K562 (cell line): ENCODE results near the gene RGN. TPM values are rescaled to one million over a fixed set of nuclear protein-coding genes. Genes with fewer than 3 reads are reported as not detected.

Experiments used
- ATAC-seq: fragments of 200-7000 bp; cut with Tn5 transposase; 3 replicates; pipeline ENCODE4 v1.9.1; 2020; ENCODE audit warnings: moderate library complexity
- BruUV-seq: library from RNA; stranded (reverse); fragments of 400-500 nt; replicated peaks from 2 replicates; lab custom pipeline; 2021; lab: Mats Ljungman, UMichigan
- CTCF ChIA-PET: fragments of 300-600 bp; formaldehyde crosslinking; extraction: SDS; loops from one replicate; lab custom pipeline; 2021; ENCODE audit warnings: low intra/inter-chr PET ratio; lab: Yijun Ruan, JAX
- POLR2A ChIA-PET: fragments of 300-600, 350-650 bp; sonication (Branson Sonifier 250); formaldehyde crosslinking; extraction: SDS; loops from one replicate; lab custom pipeline; 2021; ENCODE audit warnings: antibody characterized with exemption, inconsistent platforms; lab: Yijun Ruan, JAX
- DNase-seq, 4 experiments: peaks; one replicate each; pipeline versions ENCODE4 v3.0.0 to v3.0.0-alpha.2; 2011 to 2018; ENCODE audit warnings: low spot score in 3 of 4, mixed read lengths in 3 of 4; ENCODE audit errors: extremely low read depth in 1 of 4
- FAIRE-seq: peaks from 2 replicates; lab custom pipeline; 2011; peaks lifted over from hg19 to GRCh38; lab: Jason Lieb, UNC
- H2AFZ ChIP-seq: 2 replicates; pipeline ENCODE4 v1.6.0; 2011; ENCODE audit warnings: low read depth, low read length, control low read depth, inconsistent platforms
- H3K27ac ChIP-seq: fragments of 200-600 bp; 3 replicates; pipeline ENCODE4 v1.8.0; 2011; ENCODE audit warnings: low read depth, mild to moderate bottlenecking, control low read depth, inconsistent platforms, low read length, moderate library complexity, mixed read lengths; ENCODE audit errors: extremely low read depth
- H3K27me3 ChIP-seq, 2 experiments: fragments of 300-600 bp in 1 of 2; 2 replicates in 1 of 2; 3 replicates in 1 of 2; pipeline versions ENCODE4 v1.6.0 to v1.8.0; 2011; ENCODE audit warnings: inconsistent platforms in 2 of 2, low read length in 2 of 2, mild to moderate bottlenecking in 1 of 2, mixed read lengths in 1 of 2, moderate library complexity in 1 of 2; ENCODE audit not compliant: control insufficient read depth in 2 of 2, insufficient read depth in 2 of 2
- H3K36me3 ChIP-seq: fragments of 300-600 bp; 3 replicates; pipeline ENCODE4 v1.8.0; 2011; ENCODE audit warnings: mild to moderate bottlenecking, low read length, inconsistent platforms; ENCODE audit not compliant: control insufficient read depth, insufficient read depth
- H3K4me1 ChIP-seq, 2 experiments: fragments of 200-600 bp in 1 of 2; replicated peaks in 1 of 2; 2 replicates in 1 of 2; 3 replicates in 1 of 2; pipeline versions ENCODE4 v1.5.1 to v1.8.0; 2011; ENCODE audit warnings: inconsistent platforms in 2 of 2, low read length in 2 of 2, mild to moderate bottlenecking in 1 of 2, mixed read lengths in 1 of 2, moderate library complexity in 1 of 2; ENCODE audit not compliant: control insufficient read depth in 2 of 2, insufficient read depth in 2 of 2
- H3K4me2 ChIP-seq: 2 replicates; pipeline ENCODE4 v1.6.1; 2011; ENCODE audit warnings: low read length, control low read depth, inconsistent platforms, mixed read lengths; ENCODE audit not compliant: insufficient read depth
- H3K4me3 ChIP-seq: fragments of 200-600 bp; sonication (generic), shearing (Covaris generic); 2 replicates; pipeline ENCODE4 v1.5.1; 2016; ENCODE audit warnings: control low read depth, inconsistent platforms
- H3K79me2 ChIP-seq: fragments of 200-600 bp; 3 replicates; pipeline ENCODE4 v1.8.0; 2011; ENCODE audit warnings: low read length, inconsistent platforms; ENCODE audit not compliant: control insufficient read depth, insufficient read depth
- H3K9ac ChIP-seq, 2 experiments: 2 replicates each; pipeline versions ENCODE4 v1.6.0 to v1.6.1; 2011; ENCODE audit warnings: low read depth in 2 of 2, low read length in 2 of 2, control low read depth in 1 of 2, inconsistent platforms in 1 of 2, mild to moderate bottlenecking in 1 of 2, mixed read lengths in 1 of 2; ENCODE audit not compliant: insufficient read depth in 1 of 2
- H3K9me1 ChIP-seq: one replicate; pipeline ENCODE4 v1.6.0; 2011; ENCODE audit warnings: inconsistent platforms, mild to moderate bottlenecking, low read length, moderate library complexity; ENCODE audit not compliant: control insufficient read depth, insufficient read depth
- H3K9me3 ChIP-seq: replicated peaks from 2 replicates; pipeline ENCODE4 v1.5.1; 2011; ENCODE audit warnings: low read depth, low read length, inconsistent platforms; ENCODE audit not compliant: control insufficient read depth, insufficient read depth
- H4K20me1 ChIP-seq: replicated peaks from 2 replicates; pipeline ENCODE4 v1.6.1; 2011; ENCODE audit warnings: low read length, inconsistent platforms, mixed read lengths; ENCODE audit not compliant: control insufficient read depth, insufficient read depth
- ASH1L ChIP-seq: fragments of 450-650 bp; IDR thresholded peaks from 2 replicates; pipeline ENCODE4 v1.6.1; 2018; ENCODE audit warnings: borderline replicate concordance, mild to moderate bottlenecking, low read depth; ENCODE audit not compliant: partially characterized antibody
- BCL6 ChIP-seq: fragments of 250-450 bp; sonication (Bioruptor Pico); IDR thresholded peaks from 2 replicates; pipeline ENCODE4 v1.4.0; 2020
- CC2D1A ChIP-seq: fragments of 450-650 bp; IDR thresholded peaks from 2 replicates; pipeline ENCODE4 v1.6.1; 2017; ENCODE audit warnings: mild to moderate bottlenecking
- CREB5 ChIP-seq: fragments of 250-450 bp; sonication (Bioruptor Pico); IDR thresholded peaks from 2 replicates; pipeline ENCODE4 v1.5.0; 2020; ENCODE audit warnings: mild to moderate bottlenecking
- CTCFL ChIP-seq: IDR thresholded peaks from 2 replicates; pipeline ENCODE4 v1.6.1; 2011; ENCODE audit warnings: borderline replicate concordance, low read depth, mild to moderate bottlenecking, moderate library complexity, low read length; ENCODE audit not compliant: insufficient read depth, poor library complexity, severe bottlenecking
- GATA2 ChIP-seq: sonication (generic); formaldehyde crosslinking; IDR thresholded peaks from 2 replicates; pipeline ENCODE4 v1.4.0; 2020; ENCODE audit warnings: mild to moderate bottlenecking, missing genetic modification reagents
- TEAD4 ChIP-seq, 2 experiments: sonication (generic) in 1 of 2; formaldehyde crosslinking in 1 of 2; IDR thresholded peaks; 2 replicates each; pipeline versions ENCODE4 v1.6.1 to v1.8.0; 2012 to 2022; ENCODE audit warnings: borderline replicate concordance in 1 of 2, inconsistent platforms in 1 of 2, low read length in 1 of 2, mild to moderate bottlenecking in 1 of 2, missing genetic modification reagents in 1 of 2
- U2AF2 ChIP-seq: fragments of 200-400 bp; formaldehyde crosslinking; optimal IDR thresholded peaks from 2 replicates; pipeline ENCODE3; 2017; ENCODE audit warnings: low read depth, mild to moderate bottlenecking, low read length
- ZNF140 ChIP-seq: fragments of 250-450 bp; sonication (Bioruptor Pico); IDR thresholded peaks from 2 replicates; pipeline ENCODE4 v1.8.0; 2021; ENCODE audit warnings: moderate library complexity, mild to moderate bottlenecking, inconsistent platforms
- ZNF143 ChIP-seq: sonication (generic); formaldehyde crosslinking; IDR thresholded peaks from 2 replicates; pipeline ENCODE4 v1.9.0; 2022; ENCODE audit warnings: mild to moderate bottlenecking, missing genetic modification reagents
- ZNF224 ChIP-seq: sonication (generic); formaldehyde crosslinking; IDR thresholded peaks from 2 replicates; pipeline ENCODE4 v1.8.0; 2022; ENCODE audit warnings: mild to moderate bottlenecking, missing genetic modification reagents
- ZNF436 ChIP-seq: fragments of 250-450, 450-650 bp; sonication (Bioruptor Pico); formaldehyde crosslinking; IDR thresholded peaks from 2 replicates; pipeline ENCODE4 v1.7.0; 2020; ENCODE audit warnings: mild to moderate bottlenecking
- ZNF778 ChIP-seq: fragments of 450-650 bp; formaldehyde crosslinking; IDR thresholded peaks from 2 replicates; pipeline ENCODE4 v1.4.0; 2020; ENCODE audit warnings: mild to moderate bottlenecking, moderate library complexity
- in situ Hi-C: fragments of 300-500 bp; cut with MboI; formaldehyde crosslinking; loops from 4 replicates; pipeline ENCODE4 v1.15.0; 2018; ENCODE audit warnings: inconsistent platforms, mixed read lengths
- intact Hi-C: fragments of 100-400 bp; cut with micrococcal nuclease; formaldehyde crosslinking; loops from 2 replicates; pipeline ENCODE4 v1.14.2; 2022
- polyA plus RNA-seq, 8 experiments: library from polyadenylated mRNA; depleted of rRNA in 4 of 8; stranded (reverse) in 5 of 8; unstranded in 3 of 8; fragments of >200 nt; fragmentation: Nextera tagmentation in 2 of 8; fragmentation: Illumina TruSeq in 1 of 8; extraction: Ambion mirVana in 2 of 8; extraction: Trizol in 1 of 8; gene quantifications; 2 replicates each; pipeline versions ENCODE4 v1.2.1 to v1.2.3, GENCODE V29; 2011 to 2014; ENCODE audit warnings: inconsistent platforms in 1 of 8, missing spikeins in 1 of 8
- total RNA-seq, 7 experiments: library from RNA; depleted of rRNA in 6 of 7; stranded (reverse); fragments of >200 nt in 6 of 7; fragmentation: Illumina TruSeq in 2 of 7; extraction: Trizol in 2 of 7; gene quantifications; 2 replicates each; pipeline versions ENCODE4 v1.2.1 to v1.2.3, GENCODE V29; 2011 to 2021; ENCODE audit warnings: low replicate concordance in 1 of 7
- TF ChIP-seq, protein P1 (sequence below): fragments of 250-450 bp; sonication (Bioruptor Pico); IDR thresholded peaks from 2 replicates; pipeline ENCODE4 v1.8.0; 2021; ENCODE audit warnings: borderline replicate concordance, mild to moderate bottlenecking, moderate library complexity; ENCODE audit not compliant: poor library complexity, severe bottlenecking

Gene RGN
- total and polyA plus RNA-seq, 9 of the 15 experiments (the other 6 are each of a cell fraction or from before 2014, with no cell fraction given): not detected

- TF ChIP-seq U2AF2: no peak
- TF ChIP-seq ZNF224 (CRISPR knock-in tag): no peak
- TF ChIP-seq ASH1L: no peak
- TF ChIP-seq, protein P1, sequence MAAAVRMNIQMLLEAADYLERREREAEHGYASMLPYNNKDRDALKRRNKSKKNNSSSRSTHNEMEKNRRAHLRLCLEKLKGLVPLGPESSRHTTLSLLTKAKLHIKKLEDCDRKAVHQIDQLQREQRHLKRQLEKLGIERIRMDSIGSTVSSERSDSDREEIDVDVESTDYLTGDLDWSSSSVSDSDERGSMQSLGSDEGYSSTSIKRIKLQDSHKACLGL (CRISPR knock-in tag): no peak
- TF ChIP-seq, all 486 proteins: peak for 0
These were observed 10.0 kb upstream of the RGN start (continued) for GRCh38 chrX:47068214-47068613.

GRCh38 chrX:47068720-47069119 is 9.5 kb upstream of the RGN start:
- in situ Hi-C loops: no loop called here
- H3K27ac ChIP-seq: no peak overlapping the region

More at GRCh38 chrX:47068720-47069119, 9.5 kb upstream of the RGN start:
- Histone ChIP-seq H3K36me3 (no peaks in the 10 kb centered on the region), H3K4me3 (no peak overlapping the region), H3K4me1 (no peaks in the 10 kb centered on the region), H4K20me1 (no peaks in the 10 kb centered on the region), H3K9me1 (no peaks in the 10 kb centered on the region), H3K79me2 (no peaks in the 10 kb centered on the region), H3K9ac (no peak overlapping the region), H3K27me3 (no peaks in the 10 kb centered on the region), H3K4me2 (no peak overlapping the region), H2AFZ (no peak overlapping the region), H3K9me3 (no peaks in the 10 kb centered on the region)
- FAIRE-seq (no peak), DNase-seq (no peak), ATAC-seq (no peak)
- ChIA-PET POLR2A (interaction anchor here (0.6 kb wide), 1 partner anchor 25 kb away, joined by 3 read pairs; no protein-coding TSS in a partner anchor), CTCF (interaction anchor here (0.6 kb wide), 1 partner anchor 550 kb away, joined by 4 read pairs; no protein-coding TSS in a partner anchor)
- no TSS peak for BruUV-seq
- intact Hi-C loops: no loop called here
- no peak for TF ChIP-seq GATA2 (CRISPR knock-in tag)
- TF ChIP-seq ZNF778 (CRISPR knock-in tag): no peak
- TF ChIP-seq CC2D1A: no peak
- TF ChIP-seq TEAD4 (IDR thresholded peaks at IDR 0.05; ENCODE audit: low read length): no peak
- no peak for TF ChIP-seq TEAD4 (CRISPR knock-in tag; IDR thresholded peaks at IDR 0.05; ENCODE audit: borderline replicate concordance)
- no peak for TF ChIP-seq CREB5 (CRISPR knock-in tag)
- TF ChIP-seq ZNF140 (CRISPR knock-in tag): no peak
- no peak for TF ChIP-seq BCL6 (CRISPR knock-in tag)
- no peak for TF ChIP-seq ZNF436 (CRISPR knock-in tag)
- no peak for TF ChIP-seq ZNF143 (CRISPR knock-in tag)
- no peak for TF ChIP-seq CTCFL
